Measurements from ENCODE around the gene CDH19.

The CDH19 gene, protein sequence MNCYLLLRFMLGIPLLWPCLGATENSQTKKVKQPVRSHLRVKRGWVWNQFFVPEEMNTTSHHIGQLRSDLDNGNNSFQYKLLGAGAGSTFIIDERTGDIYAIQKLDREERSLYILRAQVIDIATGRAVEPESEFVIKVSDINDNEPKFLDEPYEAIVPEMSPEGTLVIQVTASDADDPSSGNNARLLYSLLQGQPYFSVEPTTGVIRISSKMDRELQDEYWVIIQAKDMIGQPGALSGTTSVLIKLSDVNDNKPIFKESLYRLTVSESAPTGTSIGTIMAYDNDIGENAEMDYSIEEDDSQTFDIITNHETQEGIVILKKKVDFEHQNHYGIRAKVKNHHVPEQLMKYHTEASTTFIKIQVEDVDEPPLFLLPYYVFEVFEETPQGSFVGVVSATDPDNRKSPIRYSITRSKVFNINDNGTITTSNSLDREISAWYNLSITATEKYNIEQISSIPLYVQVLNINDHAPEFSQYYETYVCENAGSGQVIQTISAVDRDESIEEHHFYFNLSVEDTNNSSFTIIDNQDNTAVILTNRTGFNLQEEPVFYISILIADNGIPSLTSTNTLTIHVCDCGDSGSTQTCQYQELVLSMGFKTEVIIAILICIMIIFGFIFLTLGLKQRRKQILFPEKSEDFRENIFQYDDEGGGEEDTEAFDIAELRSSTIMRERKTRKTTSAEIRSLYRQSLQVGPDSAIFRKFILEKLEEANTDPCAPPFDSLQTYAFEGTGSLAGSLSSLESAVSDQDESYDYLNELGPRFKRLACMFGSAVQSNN

DNA sequence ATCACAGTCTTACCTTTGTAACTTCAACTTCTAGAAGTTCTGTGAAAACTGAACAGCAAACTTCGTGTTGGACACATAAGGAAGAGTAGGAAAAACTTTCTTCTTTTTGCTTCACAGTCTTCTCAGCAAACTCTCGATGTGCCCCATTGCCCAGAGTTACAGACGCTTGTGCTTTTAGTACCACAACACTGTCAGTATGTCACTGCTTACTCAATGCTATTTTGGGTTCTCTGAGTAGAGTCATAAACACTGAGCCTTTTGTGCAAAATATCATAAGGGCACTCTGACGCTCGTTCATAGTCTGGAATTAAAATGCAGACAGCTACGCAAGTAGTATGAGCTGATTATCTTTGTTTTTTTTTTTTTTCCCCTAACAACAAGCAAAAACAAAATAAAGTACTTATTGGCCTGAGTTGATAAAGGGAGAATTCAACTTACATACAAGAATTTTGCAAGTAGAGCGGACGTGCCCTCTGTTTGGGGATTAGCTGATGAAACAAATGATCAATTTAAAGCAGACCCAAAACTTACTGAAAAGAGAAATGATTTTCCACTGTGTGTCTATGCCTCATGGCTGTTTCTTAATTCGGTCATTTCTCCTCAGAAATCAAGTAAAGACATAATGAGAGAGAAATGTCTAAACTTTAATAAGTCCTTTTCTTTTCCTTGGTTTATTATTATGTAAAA lies at the start of gene CDH19:
Gene CDH19, minus strand, starts transcription at position 150 of the 687 bp plus-strand sequence. CDS start 31,886 bp downstream, outside the sequence.
- Mint-ChIP-seq H3K4me1 (ENCODE audit: low read depth) (no peaks in the 10 kb centered on the region), H3K9me3 (no peaks in the 10 kb centered on the region), H3K27me3 (no peaks in the 10 kb centered on the region), H3K36me3 (ENCODE audit: low read depth) (no peaks in the 10 kb centered on the region), H3K27ac (no peak within 1 kb of the TSS), H3K4me3 (no peak within 1 kb of the TSS)

DNA sequence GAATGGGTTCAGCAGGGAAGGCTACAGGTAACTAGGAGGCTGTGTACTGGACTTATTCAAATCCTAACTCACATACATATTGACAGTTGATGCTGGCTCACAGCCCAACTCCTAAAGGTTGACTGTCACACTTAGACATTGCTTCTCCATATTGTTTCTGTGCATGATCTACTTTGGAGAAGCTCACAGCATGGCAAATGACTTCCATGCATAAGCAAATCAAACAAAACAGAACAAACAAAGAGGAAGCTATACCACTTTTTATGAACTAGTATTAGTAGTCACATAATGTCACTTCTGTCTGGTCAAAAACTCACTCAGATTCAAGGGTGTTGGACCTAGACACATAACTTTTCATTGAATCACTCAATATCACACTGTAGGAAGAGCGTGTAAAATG lies 43.8 kb upstream of the CDH19 start:
- H3K36me3 Mint-ChIP-seq (ENCODE audit: low read depth): no peaks in the 10 kb centered on the region
- no peaks in the 10 kb centered on the region for H3K4me1 Mint-ChIP-seq (ENCODE audit: low read depth)
- no peak overlapping the region for H3K27ac Mint-ChIP-seq
- no peaks in the 10 kb centered on the region for H3K27me3 Mint-ChIP-seq
- H3K4me3 Mint-ChIP-seq: no peak overlapping the region
- H3K9me3 Mint-ChIP-seq: peaks cover 9% of the 10 kb centered on the region

DNA sequence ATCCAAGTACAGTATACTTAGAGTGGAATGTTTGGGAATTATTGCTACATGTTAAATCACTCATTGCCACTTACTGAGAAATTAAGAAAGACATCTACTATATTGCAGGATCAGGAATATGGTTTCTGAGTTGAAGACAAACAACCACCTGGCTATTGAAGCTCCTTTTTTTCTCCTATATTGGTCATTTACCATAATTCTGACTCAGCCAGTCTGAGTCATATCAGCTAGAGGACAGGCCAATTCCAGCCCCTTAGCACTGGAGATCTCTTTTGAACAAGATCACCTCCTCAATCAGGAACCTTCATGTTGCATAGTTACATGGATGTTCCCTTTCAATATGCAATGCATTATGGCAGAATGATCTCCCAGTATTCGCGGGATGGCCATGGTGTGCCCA lies 42.7 kb upstream of the CDH19 start:
- Mint-ChIP-seq H3K36me3 (ENCODE audit: low read depth) (no peaks in the 10 kb centered on the region), H3K27ac (no peak overlapping the region), H3K27me3 (no peaks in the 10 kb centered on the region), H3K4me1 (ENCODE audit: low read depth) (no peaks in the 10 kb centered on the region), H3K9me3 (peaks cover 9% of the 10 kb centered on the region), H3K4me3 (no peak overlapping the region)

DNA sequence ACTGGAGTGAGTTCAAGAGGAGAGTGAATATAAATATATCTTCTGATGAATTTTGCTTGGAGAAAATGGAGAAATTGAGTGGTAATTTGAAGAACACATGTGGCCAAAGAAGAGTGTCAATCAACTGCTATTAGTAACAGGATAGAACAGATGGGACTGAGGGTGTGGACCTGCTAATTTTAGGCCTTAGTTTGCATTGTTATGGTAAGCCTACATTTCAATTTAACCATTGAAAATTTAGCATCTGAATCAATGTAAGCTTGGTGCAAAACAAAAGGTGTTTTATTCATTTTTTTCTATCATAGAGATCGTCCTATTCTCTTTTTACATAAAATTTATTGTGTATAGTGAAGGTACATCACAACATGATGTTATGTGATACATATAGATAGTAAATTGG lies 42.1 kb upstream of the CDH19 start:
- H3K4me1 Mint-ChIP-seq (ENCODE audit: low read depth): no peaks in the 10 kb centered on the region
- H3K27me3 Mint-ChIP-seq: no peaks in the 10 kb centered on the region
- H3K36me3 Mint-ChIP-seq (ENCODE audit: low read depth): no peaks in the 10 kb centered on the region
- H3K27ac Mint-ChIP-seq: no peak overlapping the region
- H3K9me3 Mint-ChIP-seq: peaks cover 9% of the 10 kb centered on the region
- no peak overlapping the region for H3K4me3 Mint-ChIP-seq

DNA sequence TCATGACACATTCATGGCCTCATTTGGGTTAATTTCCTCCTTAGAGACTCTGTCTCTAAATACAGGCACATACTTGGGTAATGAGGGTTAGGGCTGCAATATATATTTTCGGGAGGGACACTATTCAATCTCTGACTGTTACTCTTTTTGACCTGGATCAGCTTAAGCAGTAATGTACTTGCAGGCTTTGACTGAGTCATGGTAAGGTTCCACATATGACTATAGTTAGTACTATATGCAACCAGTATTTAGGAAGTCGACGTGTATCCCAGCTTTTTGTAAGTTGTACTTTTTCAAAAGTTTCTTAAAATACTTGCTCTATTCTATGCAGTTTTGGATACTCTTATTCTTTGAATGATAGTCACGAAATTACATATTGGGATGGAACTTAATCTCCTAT lies 37.2 kb upstream of the CDH19 start:
- Mint-ChIP-seq H3K27me3 (no peaks in the 10 kb centered on the region), H3K9me3 (peaks cover 5% of the 10 kb centered on the region), H3K36me3 (ENCODE audit: low read depth) (no peaks in the 10 kb centered on the region), H3K27ac (no peak overlapping the region), H3K4me3 (no peak overlapping the region), H3K4me1 (ENCODE audit: low read depth) (no peaks in the 10 kb centered on the region)

DNA sequence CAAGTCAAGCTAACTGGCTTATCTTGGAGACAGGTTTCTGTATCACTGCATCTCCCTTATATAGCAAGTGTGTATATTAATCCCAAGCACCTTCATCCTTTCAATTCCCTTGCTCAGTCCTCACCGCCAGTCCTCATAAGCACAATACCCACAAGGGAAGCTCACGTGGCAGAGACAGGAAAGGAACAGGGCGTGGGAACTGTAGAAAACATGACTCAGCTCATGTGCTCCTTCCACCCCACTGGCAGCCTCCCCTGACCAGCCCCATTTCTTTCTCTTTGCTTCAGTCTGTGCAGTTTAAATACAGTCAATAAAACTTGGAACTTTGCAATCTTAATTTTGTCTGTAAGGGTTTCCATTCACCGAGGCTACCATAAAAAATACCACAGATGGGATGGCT lies 36.5 kb upstream of the CDH19 start:
- no peaks in the 10 kb centered on the region for H3K36me3 Mint-ChIP-seq (ENCODE audit: low read depth)
- no peak overlapping the region for H3K27ac Mint-ChIP-seq
- H3K4me1 Mint-ChIP-seq (ENCODE audit: low read depth): no peaks in the 10 kb centered on the region
- H3K4me3 Mint-ChIP-seq: no peak overlapping the region
- H3K27me3 Mint-ChIP-seq: no peaks in the 10 kb centered on the region
- peaks cover 5% of the 10 kb centered on the region for H3K9me3 Mint-ChIP-seq

DNA sequence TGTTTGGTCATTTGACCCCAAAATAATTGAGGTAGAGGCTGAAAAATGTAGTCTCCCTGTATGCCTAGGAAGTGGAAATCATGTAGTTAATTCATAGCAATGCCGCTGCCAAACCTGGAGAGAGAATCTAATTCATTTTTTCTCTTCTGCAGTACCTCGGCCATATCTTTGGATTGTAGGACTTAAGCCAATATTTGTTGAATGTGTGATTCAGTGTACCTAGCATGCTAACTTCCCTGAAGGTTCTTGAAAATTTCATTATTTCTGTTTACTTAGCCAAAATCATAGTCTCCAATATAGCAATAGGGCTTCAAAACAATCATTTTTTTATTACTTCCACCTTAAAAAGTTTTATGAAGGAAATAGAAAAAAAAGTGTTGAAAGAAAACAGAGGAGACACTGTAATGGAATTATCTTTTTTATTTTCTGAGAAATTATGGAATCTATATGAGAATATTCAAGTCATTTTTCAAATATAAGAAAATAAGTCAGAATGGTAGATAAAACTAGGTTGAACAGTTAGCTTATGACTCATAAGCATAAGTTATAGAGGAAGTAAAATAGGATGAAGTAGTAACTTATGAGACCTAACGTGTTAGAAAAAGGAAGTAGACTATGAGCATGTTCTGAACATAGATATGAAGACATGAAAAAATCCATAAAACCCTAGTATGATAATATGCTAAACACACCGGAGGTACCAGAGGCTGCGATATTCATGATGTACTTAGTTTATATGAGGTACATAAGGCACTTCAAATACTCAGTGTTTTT lies 35.2 kb upstream of the CDH19 start:
- no peak overlapping the region for H3K4me3 Mint-ChIP-seq
- H3K27ac Mint-ChIP-seq: no peak overlapping the region
- no peaks in the 10 kb centered on the region for H3K4me1 Mint-ChIP-seq (ENCODE audit: low read depth)
- no peaks in the 10 kb centered on the region for H3K9me3 Mint-ChIP-seq
- no peaks in the 10 kb centered on the region for H3K27me3 Mint-ChIP-seq
- H3K36me3 Mint-ChIP-seq (ENCODE audit: low read depth): no peaks in the 10 kb centered on the region

DNA sequence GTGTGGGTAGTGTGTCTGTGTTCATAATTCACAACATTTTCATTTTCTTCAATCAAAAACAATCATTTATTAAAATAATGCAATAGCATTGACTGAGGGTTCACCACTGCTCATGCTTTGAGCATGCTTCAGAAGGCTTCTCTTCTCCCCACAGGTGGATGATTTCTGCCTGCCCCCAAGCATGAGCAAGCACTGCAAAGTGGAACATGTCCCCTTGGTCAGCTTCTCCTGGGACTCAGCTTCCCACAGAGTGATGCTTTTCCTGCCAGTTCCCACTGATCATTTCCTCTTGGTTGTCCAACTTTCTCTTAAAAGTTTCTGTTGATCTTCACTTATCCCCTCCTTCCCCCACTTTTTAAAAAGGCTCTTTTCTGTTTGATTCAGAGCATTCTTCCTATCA lies 31.5 kb upstream of the CDH19 start:
- H3K9me3 Mint-ChIP-seq: peaks cover under 1% of the 10 kb centered on the region
- H3K4me1 Mint-ChIP-seq (ENCODE audit: low read depth): no peaks in the 10 kb centered on the region
- no peaks in the 10 kb centered on the region for H3K36me3 Mint-ChIP-seq (ENCODE audit: low read depth)
- no peak overlapping the region for H3K4me3 Mint-ChIP-seq
- no peak overlapping the region for H3K27ac Mint-ChIP-seq
- no peaks in the 10 kb centered on the region for H3K27me3 Mint-ChIP-seq

DNA sequence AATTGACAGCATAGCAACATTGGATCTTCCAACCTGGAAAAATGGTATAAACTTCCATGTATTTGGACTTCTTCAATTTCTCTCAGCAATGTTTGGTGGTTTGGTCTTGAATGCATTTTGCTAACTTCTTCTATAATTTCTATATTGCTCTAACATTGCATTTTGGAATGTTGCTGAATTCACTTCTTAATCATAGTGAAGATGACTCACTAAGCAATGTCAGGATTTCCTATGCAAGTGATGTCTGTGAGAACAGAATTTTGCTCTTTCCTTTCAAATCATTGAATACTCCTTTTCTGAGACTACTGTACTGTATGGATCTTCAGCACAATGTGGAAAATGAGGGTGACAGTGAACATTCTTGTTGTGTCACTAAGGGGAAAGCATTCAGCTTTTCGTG lies 28.9 kb upstream of the CDH19 start:
- no peaks in the 10 kb centered on the region for H3K27me3 Mint-ChIP-seq

DNA sequence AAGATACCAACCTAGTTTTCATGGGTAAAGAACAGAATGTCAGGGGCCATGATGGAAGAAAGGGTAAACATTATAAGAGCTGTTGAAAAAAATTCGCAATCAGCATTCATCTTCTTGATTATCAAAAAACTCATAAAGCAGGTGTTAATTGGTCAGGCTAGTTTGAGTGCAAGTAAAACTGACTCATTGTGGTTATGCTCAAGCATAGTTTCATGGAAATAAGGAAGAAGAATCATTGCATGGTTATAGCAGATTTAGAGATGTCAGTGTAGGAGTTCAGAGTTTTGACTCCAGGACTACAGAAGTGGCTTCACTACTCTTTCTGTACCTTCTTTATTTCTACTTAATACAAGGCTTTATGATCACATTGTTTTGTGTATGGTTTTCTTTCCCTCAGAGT lies 26.9 kb upstream of the CDH19 start:
- Mint-ChIP-seq H3K27me3 (no peaks in the 10 kb centered on the region), H3K27ac (no peak overlapping the region), H3K4me1 (ENCODE audit: low read depth) (no peaks in the 10 kb centered on the region), H3K9me3 (peaks cover 15% of the 10 kb centered on the region), H3K4me3 (no peak overlapping the region), H3K36me3 (ENCODE audit: low read depth) (no peaks in the 10 kb centered on the region)

More for the DNA sequence above, 28.9 kb upstream of the CDH19 start:
- no peak overlapping the region for H3K27ac Mint-ChIP-seq
- H3K36me3 Mint-ChIP-seq (ENCODE audit: low read depth): no peaks in the 10 kb centered on the region
- H3K4me3 Mint-ChIP-seq: no peak overlapping the region
- H3K9me3 Mint-ChIP-seq: peaks cover 15% of the 10 kb centered on the region
- H3K4me1 Mint-ChIP-seq (ENCODE audit: low read depth): no peaks in the 10 kb centered on the region

DNA sequence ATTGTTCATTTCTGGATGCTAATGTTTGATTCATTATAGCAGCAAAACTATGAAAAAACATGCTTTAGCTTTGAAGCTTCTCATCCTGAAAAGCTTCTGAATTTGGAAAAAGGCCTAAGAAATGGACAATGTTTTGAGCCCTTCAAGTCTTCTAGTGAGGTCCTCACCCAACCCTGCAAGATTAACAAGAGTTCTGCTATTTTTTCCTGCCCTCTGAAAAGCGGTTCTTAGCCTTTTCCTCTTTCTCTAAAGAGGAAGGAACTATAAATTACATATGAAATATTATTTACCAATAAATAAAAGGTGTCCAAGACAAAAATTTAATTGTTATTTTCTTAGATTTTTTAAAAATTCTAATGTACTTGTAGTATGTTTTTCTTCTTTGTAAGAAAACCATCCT lies 19.9 kb upstream of the CDH19 start:
- H3K27me3 Mint-ChIP-seq: no peaks in the 10 kb centered on the region
- H3K36me3 Mint-ChIP-seq (ENCODE audit: low read depth): no peaks in the 10 kb centered on the region
- peaks cover 4% of the 10 kb centered on the region for H3K9me3 Mint-ChIP-seq
- no peaks in the 10 kb centered on the region for H3K4me1 Mint-ChIP-seq (ENCODE audit: low read depth)
- no peak overlapping the region for H3K4me3 Mint-ChIP-seq
- no peak overlapping the region for H3K27ac Mint-ChIP-seq

DNA sequence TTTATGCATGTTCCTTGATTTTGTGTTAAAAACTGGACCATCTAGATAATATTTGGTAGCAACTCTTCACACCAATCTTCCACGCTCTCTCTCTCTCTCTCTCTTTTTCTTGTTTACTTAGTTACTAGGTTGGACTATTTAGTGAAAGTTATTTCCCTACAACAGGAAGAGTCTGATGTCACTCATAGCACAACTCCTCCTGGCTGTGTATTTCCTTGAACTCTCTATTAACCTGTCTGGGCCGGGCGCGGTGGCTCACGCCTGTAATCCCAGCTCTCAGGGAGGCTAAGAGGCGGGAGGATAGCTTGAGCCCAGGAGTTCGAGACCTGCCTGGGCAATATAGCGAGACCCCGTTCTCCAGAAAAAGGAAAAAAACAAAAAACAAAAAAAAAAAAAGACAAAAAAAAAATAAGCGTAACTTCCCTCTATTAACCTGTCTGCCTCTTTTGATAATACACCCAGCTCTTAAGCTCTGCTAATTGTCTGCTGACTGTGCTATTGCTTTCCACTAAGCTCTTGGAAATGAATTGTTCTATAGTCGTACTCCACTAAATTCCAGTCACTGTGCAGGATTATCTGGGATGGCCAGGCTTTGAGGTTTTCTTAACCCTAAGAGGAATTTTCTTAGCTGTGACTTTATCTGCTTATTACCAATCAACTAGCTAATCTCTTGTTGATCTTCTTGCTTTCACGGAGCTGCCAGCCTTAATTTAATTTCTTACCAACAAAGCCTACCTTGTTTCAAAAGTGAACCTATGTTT lies 18.1 kb upstream of the CDH19 start:
- Mint-ChIP-seq H3K4me3 (no peak overlapping the region), H3K27ac (no peak overlapping the region), H3K9me3 (peaks cover 2% of the 10 kb centered on the region), H3K27me3 (no peaks in the 10 kb centered on the region), H3K4me1 (ENCODE audit: low read depth) (no peaks in the 10 kb centered on the region), H3K36me3 (ENCODE audit: low read depth) (no peaks in the 10 kb centered on the region)

DNA sequence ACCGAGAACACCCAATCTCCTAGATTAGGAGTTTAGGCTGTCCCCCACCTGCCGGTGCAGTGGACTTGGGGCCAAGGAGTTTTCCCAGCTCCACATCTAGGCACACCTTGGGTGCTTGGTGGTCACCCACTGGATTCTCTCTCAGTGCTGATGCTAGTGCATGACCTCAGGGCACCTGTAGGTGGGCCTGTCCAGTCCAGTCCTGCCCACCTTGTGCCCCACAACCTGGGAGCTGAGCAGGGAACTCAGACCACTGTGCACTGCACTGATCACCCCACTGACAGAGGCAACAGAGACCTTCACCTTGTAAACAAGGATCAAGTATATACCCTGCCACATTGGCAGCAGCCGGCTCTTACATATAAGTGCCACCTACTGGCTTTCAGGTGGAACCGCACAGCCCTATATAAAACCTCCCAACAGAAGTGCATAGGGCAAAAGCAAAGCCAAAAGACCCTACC lies 12.7 kb upstream of the CDH19 start:
- no peaks in the 10 kb centered on the region for H3K27me3 Mint-ChIP-seq
- H3K4me1 Mint-ChIP-seq (ENCODE audit: low read depth): no peaks in the 10 kb centered on the region
- peaks cover 4% of the 10 kb centered on the region for H3K9me3 Mint-ChIP-seq
- H3K36me3 Mint-ChIP-seq (ENCODE audit: low read depth): no peaks in the 10 kb centered on the region
- H3K4me3 Mint-ChIP-seq: no peak overlapping the region
- H3K27ac Mint-ChIP-seq: no peak overlapping the region

DNA sequence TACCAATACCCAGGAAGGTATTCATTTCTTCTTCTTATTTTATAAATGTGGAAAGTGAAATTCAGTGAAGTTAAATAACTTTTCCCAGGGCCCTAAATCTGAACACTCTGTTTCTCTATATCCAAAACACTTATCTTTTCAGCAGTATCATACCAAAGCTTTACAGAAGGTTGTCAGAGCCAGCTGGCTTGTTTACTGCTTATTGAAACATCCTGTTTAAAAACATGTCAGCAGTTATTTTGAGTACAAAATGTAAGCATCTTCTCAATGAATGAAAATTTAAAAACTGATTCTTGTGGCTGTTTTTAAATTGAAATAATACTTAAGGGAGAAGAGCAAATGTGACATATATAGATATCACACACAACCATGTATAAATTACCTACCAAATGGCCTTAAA lies 11.3 kb upstream of the CDH19 start:
- H3K27me3 Mint-ChIP-seq: no peaks in the 10 kb centered on the region
- H3K27ac Mint-ChIP-seq: no peak overlapping the region
- peaks cover 4% of the 10 kb centered on the region for H3K9me3 Mint-ChIP-seq
- no peak overlapping the region for H3K4me3 Mint-ChIP-seq
- no peaks in the 10 kb centered on the region for H3K36me3 Mint-ChIP-seq (ENCODE audit: low read depth)
- H3K4me1 Mint-ChIP-seq (ENCODE audit: low read depth): no peaks in the 10 kb centered on the region
